Testis (tissue), 3 donors: ENCODE measurements around the gene SHOC2. TPM values are rescaled to one million over a fixed set of nuclear protein-coding genes. Genes with fewer than 3 reads are reported as not detected.

Experiments used
- DNase-seq: peaks from one replicate; pipeline ENCODE4 v3.0.0-alpha.2; 2019
- H3K27ac ChIP-seq, 2 donors: fragments of 200-600 bp; sonication (generic); one replicate each; pipeline ENCODE4 v1.5.1; 2019
- H3K27me3 ChIP-seq: fragments of 200-600 bp; sonication (generic); one replicate; pipeline ENCODE4 v1.5.1; 2019
- H3K36me3 ChIP-seq: fragments of 200-600 bp; sonication (generic); one replicate; pipeline ENCODE4 v1.5.1; 2017; ENCODE audit warnings: low read depth; ENCODE audit errors: missing control alignments
- H3K4me1 ChIP-seq: fragments of 200-600 bp; sonication (generic); one replicate; pipeline ENCODE4 v1.5.1; 2019
- H3K4me3 ChIP-seq, 2 donors: fragments of 200-600 bp; sonication (generic); one replicate each; pipeline ENCODE4 v1.5.1; 2017 to 2019
- H3K9me3 ChIP-seq: fragments of 200-600 bp; sonication (generic); one replicate; pipeline ENCODE4 v1.5.1; 2017
- CTCF ChIP-seq, 3 experiments: fragments of 450-650 bp in 2 of 3; fragments of 200-600 bp in 1 of 3; sonication (generic) in 1 of 3; IDR thresholded peaks; one replicate each; pipeline ENCODE4 v1.5.1; 2016 to 2019; ENCODE audit warnings: antibody characterized with exemption in 3 of 3, mild to moderate bottlenecking in 2 of 3, moderate library complexity in 1 of 3
- POLR2A ChIP-seq: fragments of 450-650 bp; IDR thresholded peaks from one replicate; pipeline ENCODE4 v1.6.1; 2017; ENCODE audit warnings: antibody characterized with exemption, mild to moderate bottlenecking, moderate library complexity
- WGBS, 2 donors: methylation state at CpG; one replicate each; pipeline ENCODE4 v1.1.5; 2018; 5-methylcytosine and 5-hydroxymethylcytosine counted together
- intact Hi-C: fragments of 100-400 bp; cut with DNase I; formaldehyde crosslinking; loops from one replicate; pipeline ENCODE4 v1.15.1; 2023; ENCODE audit warnings: low total_unique reads
- polyA plus RNA-seq: library from polyadenylated mRNA; stranded (reverse); fragments of 350-450 nt; fragmentation: Illumina TruSeq; extraction: RNeasy Lipid Tissue Mini Kit (QIAGEN cat#74804); gene quantifications from one replicate; pipeline ENCODE4 v1.2.3, GENCODE V29; 2014; ENCODE audit warnings: low read depth, low replicate concordance; ENCODE audit not compliant: insufficient read depth
- total RNA-seq, 2 donors: library from RNA; depleted of rRNA; stranded (reverse); fragments of >200 nt; gene quantifications; one replicate each; pipeline ENCODE4 v1.2.3, GENCODE V29; 2016

SHOC2 gene
- total and polyA plus RNA-seq, 3 donors from 2014 or later: 61.5 to 104 (median 91.1) TPM

GRCh38 chr10:110959379-110960332 is 40.3 kb downstream of the SHOC2 start:
- Histone ChIP-seq H3K27ac (no peak overlapping the region), H3K4me3 (no peak overlapping the region), H3K27me3 (no peaks in the 10 kb centered on the region), H3K36me3 (no peaks in the 10 kb centered on the region), H3K9me3 (no peaks in the 10 kb centered on the region), H3K4me1 (peaks cover 8% of the 10 kb centered on the region)
- TF ChIP-seq CTCF (IDR thresholded peaks at IDR 0.05): no peak
- intact Hi-C loops: no loop called here
- WGBS, 2 donors: 33 to 43% methylated on average over 4 of the region's 4 CpGs
- no peak for DNase-seq

GRCh38 chr10:110960333-110960712 is 40.9 kb downstream of the SHOC2 start:
- no peak overlapping the region for H3K4me3 ChIP-seq
- no peaks in the 10 kb centered on the region for H3K9me3 ChIP-seq
- intact Hi-C loops: no loop called here
- H3K27ac ChIP-seq: no peak overlapping the region
- peaks cover 8% of the 10 kb centered on the region for H3K4me1 ChIP-seq
- DNase-seq: no peak
- H3K36me3 ChIP-seq: no peaks in the 10 kb centered on the region
- no peaks in the 10 kb centered on the region for H3K27me3 ChIP-seq
- TF ChIP-seq CTCF (IDR thresholded peaks at IDR 0.05): no peak
- WGBS, 2 donors: 91 to 97% methylated on average over 1 of the region's 1 CpG

GRCh38 chr10:110962443-110962842 is 43.0 kb downstream of the SHOC2 start:
- intact Hi-C loops: no loop called here
- no peak overlapping the region for H3K4me3 ChIP-seq
- no peaks in the 10 kb centered on the region for H3K9me3 ChIP-seq
- TF ChIP-seq CTCF (IDR thresholded peaks at IDR 0.05) (no peak), POLR2A (no peak)
- no peak overlapping the region for H3K27ac ChIP-seq
- WGBS, 2 donors: 71 to 78% methylated on average over 2 of the region's 2 CpGs
- DNase-seq: no peak
- no peaks in the 10 kb centered on the region for H3K36me3 ChIP-seq
- no peaks in the 10 kb centered on the region for H3K27me3 ChIP-seq
- H3K4me1 ChIP-seq: peaks cover 8% of the 10 kb centered on the region

- Histone ChIP-seq H3K27me3 (no peaks in the 10 kb centered on the region), H3K4me1 (peaks cover 8% of the 10 kb centered on the region), H3K27ac (no peak overlapping the region), H3K36me3 (no peaks in the 10 kb centered on the region), H3K4me3 (no peak overlapping the region), H3K9me3 (no peaks in the 10 kb centered on the region)
- 43 to 56% methylated on average over 2 of the region's 2 CpGs for WGBS, 2 donors
- TF ChIP-seq CTCF (IDR thresholded peaks at IDR 0.05) (no peak), POLR2A (no peak)
- no peak for DNase-seq
- intact Hi-C loops: no loop called here
Measured at GRCh38 chr10:110963162-110963561, 43.8 kb downstream of the SHOC2 start.

- intact Hi-C loops: no loop called here
- no peaks in the 10 kb centered on the region for H3K36me3 ChIP-seq
- H3K4me1 ChIP-seq: peaks cover 8% of the 10 kb centered on the region
- DNase-seq: no peak
- H3K9me3 ChIP-seq: no peaks in the 10 kb centered on the region
- TF ChIP-seq CTCF (IDR thresholded peaks at IDR 0.05): no peak
- no peak for TF ChIP-seq POLR2A
- H3K27me3 ChIP-seq: no peaks in the 10 kb centered on the region
- no peak overlapping the region for H3K4me3 ChIP-seq
- 87 to 89% methylated on average over 5 of the region's 5 CpGs for WGBS, 2 donors
- no peak overlapping the region for H3K27ac ChIP-seq
Measured at GRCh38 chr10:110964681-110965080, 45.3 kb downstream of the SHOC2 start.
